NB4 (cell line): ENCODE results near the gene SIL1.

Source experiments
- DNase-seq: peaks from one replicate; pipeline ENCODE4 v3.0.0; 2010; ENCODE audit warnings: low read depth
- H3K4me3 ChIP-seq: one replicate; pipeline ENCODE4 v1.5.1; 2011; ENCODE audit warnings: mild to moderate bottlenecking, low read depth, low read length, moderate library complexity
- MYC ChIP-seq: IDR thresholded peaks from 2 replicates; pipeline ENCODE4 v1.6.1; 2011; ENCODE audit warnings: low read depth, low read length
- POLR2A ChIP-seq: IDR thresholded peaks from 2 replicates; pipeline ENCODE4 v1.6.1; 2011; ENCODE audit warnings: mild to moderate bottlenecking; ENCODE audit not compliant: insufficient read length; ENCODE audit errors: extremely low read depth
- TF ChIP-seq, protein P1 (sequence below): IDR thresholded peaks from one replicate; pipeline ENCODE4 v1.5.1; 2012; ENCODE audit warnings: low read depth, low read length
- TF ChIP-seq, protein P2 (sequence below): IDR thresholded peaks from 2 replicates; pipeline ENCODE4 v1.6.1; 2011; ENCODE audit warnings: low read depth, low read length

The SIL1 gene

DNA sequence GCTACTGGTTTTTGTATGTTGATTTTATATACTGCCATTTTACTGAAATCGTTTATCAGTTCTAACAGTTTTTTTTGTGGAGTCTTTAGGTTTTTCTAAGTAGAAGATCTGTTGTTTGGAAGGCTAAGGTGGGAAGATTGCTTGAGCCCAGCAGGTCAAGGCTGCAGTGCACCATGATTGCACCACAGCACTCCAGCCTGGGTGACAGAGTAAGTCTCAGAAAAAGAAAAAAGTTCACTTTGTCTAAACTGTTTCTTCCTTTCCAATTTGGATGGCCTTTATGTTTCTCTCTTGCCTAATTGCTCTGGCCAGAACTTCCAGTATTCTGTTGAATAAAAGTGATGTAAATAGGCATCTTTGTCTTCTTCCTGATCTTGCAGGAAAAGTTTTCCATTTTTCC lies 198.5 kb downstream of the SIL1 start:
- TF ChIP-seq MYC (no peak), POLR2A (no peak)
- TF ChIP-seq, protein P1, sequence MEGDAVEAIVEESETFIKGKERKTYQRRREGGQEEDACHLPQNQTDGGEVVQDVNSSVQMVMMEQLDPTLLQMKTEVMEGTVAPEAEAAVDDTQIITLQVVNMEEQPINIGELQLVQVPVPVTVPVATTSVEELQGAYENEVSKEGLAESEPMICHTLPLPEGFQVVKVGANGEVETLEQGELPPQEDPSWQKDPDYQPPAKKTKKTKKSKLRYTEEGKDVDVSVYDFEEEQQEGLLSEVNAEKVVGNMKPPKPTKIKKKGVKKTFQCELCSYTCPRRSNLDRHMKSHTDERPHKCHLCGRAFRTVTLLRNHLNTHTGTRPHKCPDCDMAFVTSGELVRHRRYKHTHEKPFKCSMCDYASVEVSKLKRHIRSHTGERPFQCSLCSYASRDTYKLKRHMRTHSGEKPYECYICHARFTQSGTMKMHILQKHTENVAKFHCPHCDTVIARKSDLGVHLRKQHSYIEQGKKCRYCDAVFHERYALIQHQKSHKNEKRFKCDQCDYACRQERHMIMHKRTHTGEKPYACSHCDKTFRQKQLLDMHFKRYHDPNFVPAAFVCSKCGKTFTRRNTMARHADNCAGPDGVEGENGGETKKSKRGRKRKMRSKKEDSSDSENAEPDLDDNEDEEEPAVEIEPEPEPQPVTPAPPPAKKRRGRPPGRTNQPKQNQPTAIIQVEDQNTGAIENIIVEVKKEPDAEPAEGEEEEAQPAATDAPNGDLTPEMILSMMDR = no peak
- TF ChIP-seq, protein P2, sequence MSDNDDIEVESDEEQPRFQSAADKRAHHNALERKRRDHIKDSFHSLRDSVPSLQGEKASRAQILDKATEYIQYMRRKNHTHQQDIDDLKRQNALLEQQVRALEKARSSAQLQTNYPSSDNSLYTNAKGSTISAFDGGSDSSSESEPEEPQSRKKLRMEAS = no peak
- no peak for DNase-seq
- H3K4me3 ChIP-seq = no peak overlapping the region

DNA sequence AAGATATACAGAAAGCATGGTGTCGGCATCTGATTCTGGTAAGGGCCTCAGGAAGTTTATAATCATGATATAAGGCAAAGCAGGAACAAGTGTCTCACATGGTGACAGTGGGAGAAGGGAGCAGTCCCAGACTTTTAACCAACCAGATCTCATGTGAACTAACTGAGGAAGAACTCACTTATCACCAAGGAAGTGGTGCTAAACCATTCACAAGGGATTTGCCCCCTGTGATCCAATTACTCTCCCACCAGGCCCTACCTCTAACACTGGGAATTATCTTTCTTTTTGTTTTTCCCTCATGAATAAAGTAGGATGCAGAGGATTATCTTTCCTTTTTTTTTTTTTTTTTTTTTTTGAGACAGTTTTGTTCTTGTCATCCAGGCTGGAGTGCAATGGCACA lies 199.6 kb downstream of the SIL1 start:
- no peak for DNase-seq
- TF ChIP-seq POLR2A = no peak
- H3K4me3 ChIP-seq = no peak overlapping the region

DNA sequence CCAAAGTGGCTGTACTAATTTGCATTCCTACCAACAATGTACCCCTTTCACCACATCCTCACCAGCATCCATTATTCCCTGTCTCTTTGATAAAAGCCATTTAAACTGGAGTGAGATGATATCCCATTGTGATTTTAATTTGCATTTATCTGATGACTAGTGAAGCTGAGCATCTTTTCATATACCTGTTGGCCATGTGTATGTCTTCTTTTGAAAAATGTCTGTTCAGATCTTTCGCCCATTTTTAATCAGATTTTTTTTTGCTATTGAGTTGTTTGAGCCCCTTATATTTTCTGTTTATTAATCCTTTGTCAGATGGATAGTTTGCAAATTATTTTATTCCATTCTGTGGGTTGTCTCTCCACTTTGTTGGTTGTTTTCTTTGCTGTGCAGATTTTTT lies 202.0 kb downstream of the SIL1 start:
- no peak for DNase-seq
- TF ChIP-seq, protein P1 = no peak
- TF ChIP-seq MYC (no peak), POLR2A (no peak)
- TF ChIP-seq, protein P2 = no peak
- H3K4me3 ChIP-seq = no peak overlapping the region

DNA sequence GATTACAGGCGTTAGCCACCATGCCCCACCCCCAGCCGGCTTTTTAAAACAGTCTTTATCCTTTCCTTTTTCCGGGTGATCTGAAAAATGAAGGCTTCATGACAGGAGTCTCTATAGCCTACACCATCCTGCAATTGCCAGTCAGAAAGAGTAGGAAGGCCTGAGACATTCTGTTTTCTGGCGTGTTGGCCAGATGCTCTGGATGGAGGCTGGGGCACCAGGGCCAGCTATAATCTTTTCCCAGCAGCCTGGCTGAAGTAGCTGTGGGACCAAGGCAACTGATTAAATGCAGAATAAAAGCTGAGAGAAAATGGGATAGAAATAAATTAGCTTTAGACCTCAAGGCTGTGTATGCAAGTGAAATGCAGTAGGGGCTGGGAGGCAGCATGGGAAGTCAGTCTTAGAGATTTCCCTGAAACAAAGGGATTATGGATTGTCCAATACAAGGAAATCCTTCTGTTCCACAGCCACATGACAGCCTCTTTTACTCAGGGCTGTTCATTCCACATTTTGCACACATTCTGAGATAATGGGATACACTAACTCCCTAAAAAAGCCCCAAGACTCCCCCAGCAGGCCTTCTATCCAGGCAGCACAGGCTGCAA lies 207.1 kb downstream of the SIL1 start:
- TF ChIP-seq, protein P2 = no peak
- TF ChIP-seq, protein P1 = no peak
- no peak for TF ChIP-seq MYC
- no peak for TF ChIP-seq POLR2A
- no peak overlapping the region for H3K4me3 ChIP-seq
- DNase-seq = no peak

DNA sequence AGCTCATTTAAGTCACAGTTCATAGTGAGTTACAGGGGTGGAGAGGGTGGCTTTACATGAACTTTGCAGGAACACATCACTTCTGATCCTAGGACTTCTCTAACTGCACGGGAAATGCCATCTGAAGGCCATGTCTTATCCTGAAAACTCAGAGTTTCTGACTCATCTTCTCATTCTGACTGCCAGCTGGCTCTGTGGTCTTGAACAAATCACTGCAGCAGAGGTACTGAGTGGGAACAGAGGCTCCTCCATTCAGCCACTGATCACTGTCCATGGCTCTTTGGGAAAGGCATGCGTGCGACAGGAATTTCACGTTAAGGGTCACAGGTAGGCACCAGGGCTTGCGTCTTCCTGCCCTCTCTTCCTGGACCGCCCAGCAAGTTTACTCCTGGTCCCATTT lies 208.4 kb downstream of the SIL1 start:
- DNase-seq = no peak
- TF ChIP-seq POLR2A (no peak), MYC (no peak)
- TF ChIP-seq, protein P1 = no peak
- TF ChIP-seq, protein P2 = no peak
- no peak overlapping the region for H3K4me3 ChIP-seq

DNA sequence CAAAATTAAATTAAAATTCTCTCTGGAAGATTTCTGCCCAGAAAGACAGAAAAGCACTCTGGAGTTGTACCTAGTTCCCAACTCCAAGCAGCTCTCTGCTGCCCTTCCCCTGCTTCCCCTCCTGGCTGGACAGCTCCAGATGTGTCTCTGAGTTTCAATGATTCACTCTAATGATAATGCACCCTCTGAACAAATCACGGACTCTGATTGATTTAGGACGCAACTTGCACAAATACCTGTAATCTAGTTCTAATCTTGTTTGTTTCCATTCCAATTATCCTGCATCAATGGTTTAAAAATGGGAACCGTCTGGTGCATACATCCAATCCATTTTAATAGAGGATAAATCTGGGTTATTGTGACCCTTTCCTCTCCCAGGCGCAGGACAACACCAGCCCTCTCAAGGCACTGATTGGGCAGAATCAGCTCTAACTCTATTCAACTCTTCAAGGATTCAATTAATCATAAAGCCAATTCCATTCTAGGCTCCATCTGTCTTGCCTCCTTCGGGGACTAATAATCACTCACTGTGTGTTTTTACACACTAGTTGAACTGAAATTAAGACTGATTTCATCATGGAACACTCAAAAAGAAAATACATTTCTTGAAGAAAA lies 211.9 kb downstream of the SIL1 start:
- TF ChIP-seq MYC = no peak
- TF ChIP-seq POLR2A = no peak
- TF ChIP-seq, protein P2 = no peak
- TF ChIP-seq, protein P1 = no peak

More for the DNA sequence above, 211.9 kb downstream of the SIL1 start:
- DNase-seq = no peak
- no peak overlapping the region for H3K4me3 ChIP-seq
